ENCODE measurements around the gene IRF2BP2.

DNA sequence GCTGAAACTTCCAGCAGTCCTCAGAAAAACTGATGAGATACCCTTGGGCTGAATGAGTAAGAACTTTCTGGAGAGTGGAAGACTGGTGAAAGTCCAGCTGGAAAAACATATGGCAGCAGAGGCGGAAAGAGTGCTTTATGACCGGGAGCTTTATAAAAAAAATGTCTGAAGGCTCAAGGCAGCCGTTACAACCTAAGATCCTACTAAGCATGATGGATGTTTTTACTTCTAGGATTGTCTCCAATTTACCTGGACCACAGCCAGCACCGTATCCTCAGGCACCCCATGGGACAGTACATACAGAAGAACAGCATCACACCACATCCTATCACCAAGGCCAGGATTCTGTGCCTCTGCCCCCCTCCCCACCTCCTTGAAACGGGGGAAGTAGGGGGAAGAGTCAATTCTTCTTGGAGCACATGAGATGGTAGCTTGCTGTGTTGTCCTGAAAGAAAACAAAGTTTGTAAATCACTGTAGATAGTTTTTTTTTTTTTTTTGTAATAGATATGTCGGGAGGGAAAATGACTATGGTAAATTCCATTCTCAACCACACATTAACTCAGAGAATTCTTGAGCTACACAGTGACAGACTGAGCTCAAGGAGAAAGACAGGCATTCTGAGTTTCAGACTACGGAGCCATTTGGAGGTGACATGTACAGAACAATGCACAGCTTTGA is 11.8 kb upstream of the IRF2BP2 start:
- TF ChIP-seq SETDB1 (IDR thresholded peaks at IDR 0.05; ENCODE audit: insufficient read length, low read length), result no peak
- TF ChIP-seq BCL6B (tag by site-specific recombination; IDR thresholded peaks at IDR 0.05), result peak; percentile 64; the same call in 1 of the 2 replicates
- no peak for TF ChIP-seq CTCF (tag by site-specific recombination; IDR thresholded peaks at IDR 0.05)
- TF ChIP-seq MYNN (tag by site-specific recombination; IDR thresholded peaks at IDR 0.05; ENCODE audit: borderline replicate concordance), result no peak
- no peak for TF ChIP-seq KLF8 (tag by site-specific recombination; IDR thresholded peaks at IDR 0.05)
- TF ChIP-seq ZNF768 (tag by site-specific recombination; IDR thresholded peaks at IDR 0.05), result no peak
- no peak for TF ChIP-seq ZNF404 (tag by site-specific recombination; IDR thresholded peaks at IDR 0.05)
- TF ChIP-seq, protein P1, sequence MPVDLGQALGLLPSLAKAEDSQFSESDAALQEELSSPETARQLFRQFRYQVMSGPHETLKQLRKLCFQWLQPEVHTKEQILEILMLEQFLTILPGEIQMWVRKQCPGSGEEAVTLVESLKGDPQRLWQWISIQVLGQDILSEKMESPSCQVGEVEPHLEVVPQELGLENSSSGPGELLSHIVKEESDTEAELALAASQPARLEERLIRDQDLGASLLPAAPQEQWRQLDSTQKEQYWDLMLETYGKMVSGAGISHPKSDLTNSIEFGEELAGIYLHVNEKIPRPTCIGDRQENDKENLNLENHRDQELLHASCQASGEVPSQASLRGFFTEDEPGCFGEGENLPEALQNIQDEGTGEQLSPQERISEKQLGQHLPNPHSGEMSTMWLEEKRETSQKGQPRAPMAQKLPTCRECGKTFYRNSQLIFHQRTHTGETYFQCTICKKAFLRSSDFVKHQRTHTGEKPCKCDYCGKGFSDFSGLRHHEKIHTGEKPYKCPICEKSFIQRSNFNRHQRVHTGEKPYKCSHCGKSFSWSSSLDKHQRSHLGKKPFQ (tag by site-specific recombination; IDR thresholded peaks at IDR 0.05), result peak; percentile 69; the same call in 1 of the 2 replicates
- 0 out of 2 replicates have a peak, but pooled peaks have one; percentile 12 for TF ChIP-seq ZSCAN23 (tag by site-specific recombination; IDR thresholded peaks at IDR 0.05)
- no peak for TF ChIP-seq ZFP69B (tag by site-specific recombination; IDR thresholded peaks at IDR 0.05)
- no peak; the same call in 1 of the 2 replicates for TF ChIP-seq ZEB2 (tag by site-specific recombination; IDR thresholded peaks at IDR 0.05)
- TF ChIP-seq, protein P2, sequence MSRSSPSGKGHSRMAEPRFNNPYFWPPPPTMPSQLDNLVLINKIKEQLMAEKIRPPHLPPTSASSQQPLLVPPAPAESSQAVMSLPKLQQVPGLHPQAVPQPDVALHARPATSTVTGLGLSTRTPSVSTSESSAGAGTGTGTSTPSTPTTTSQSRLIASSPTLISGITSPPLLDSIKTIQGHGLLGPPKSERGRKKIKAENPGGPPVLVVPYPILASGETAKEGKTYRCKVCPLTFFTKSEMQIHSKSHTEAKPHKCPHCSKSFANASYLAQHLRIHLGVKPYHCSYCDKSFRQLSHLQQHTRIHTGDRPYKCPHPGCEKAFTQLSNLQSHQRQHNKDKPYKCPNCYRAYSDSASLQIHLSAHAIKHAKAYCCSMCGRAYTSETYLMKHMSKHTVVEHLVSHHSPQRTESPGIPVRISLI (tag by site-specific recombination; IDR thresholded peaks at IDR 0.05), result peak; percentile 57; the same call in 1 of the 2 replicates

Measured in HEK293 (cell line).